Body of pancreas (tissue), 4 donors: ENCODE results near the gene TMEM184A.

Source experiments
- POLR2A ChIP-seq, 3 donors: fragments of 450-650 bp; IDR thresholded peaks; one replicate each; pipeline ENCODE4 v1.6.1; 2016; ENCODE audit warnings: antibody characterized with exemption in 3 of 3, mild to moderate bottlenecking in 2 of 3
- TF ChIP-seq, protein P1 (sequence below), 7 experiments: fragments of 450-650 bp in 4 of 7; fragments of 200-600 bp in 3 of 7; sonication (generic) in 3 of 7; IDR thresholded peaks; one replicate each; pipeline ENCODE4 v1.5.1; 2016 to 2019; ENCODE audit warnings: antibody characterized with exemption in 7 of 7

DNA sequence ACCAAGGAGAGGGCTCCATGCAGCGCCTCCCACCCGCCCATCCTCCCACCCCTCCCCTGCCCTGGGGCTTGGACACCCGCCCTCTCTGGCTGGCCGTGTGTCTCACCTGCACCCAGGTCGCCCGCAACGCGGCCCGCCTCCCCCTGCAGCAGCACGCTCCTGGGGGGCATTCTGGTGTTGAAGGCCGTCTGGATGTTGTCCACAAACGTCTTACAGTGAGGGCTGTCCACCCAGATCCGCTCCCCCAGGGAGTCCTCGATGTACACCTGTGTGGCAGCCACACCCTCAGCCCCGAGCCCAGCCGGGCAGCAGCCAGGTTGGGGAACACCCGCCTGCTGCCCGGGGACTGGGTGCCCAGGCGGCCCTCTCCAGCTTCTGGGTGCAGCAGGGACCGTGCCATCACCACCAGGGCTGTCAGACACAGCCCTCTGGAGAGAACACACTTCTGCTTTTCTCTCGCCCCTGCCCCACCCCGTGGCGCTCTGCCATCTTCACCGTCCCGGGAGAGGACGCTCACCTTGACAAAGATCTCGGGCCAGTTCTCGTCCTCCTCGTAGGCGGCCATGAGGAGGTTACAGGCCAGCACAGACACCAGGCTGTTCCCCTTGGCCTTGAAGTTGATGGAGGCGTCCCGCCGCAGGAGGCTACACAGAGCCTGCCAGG lies 56.5 kb downstream of the TMEM184A start:
- TF ChIP-seq, protein P1, sequence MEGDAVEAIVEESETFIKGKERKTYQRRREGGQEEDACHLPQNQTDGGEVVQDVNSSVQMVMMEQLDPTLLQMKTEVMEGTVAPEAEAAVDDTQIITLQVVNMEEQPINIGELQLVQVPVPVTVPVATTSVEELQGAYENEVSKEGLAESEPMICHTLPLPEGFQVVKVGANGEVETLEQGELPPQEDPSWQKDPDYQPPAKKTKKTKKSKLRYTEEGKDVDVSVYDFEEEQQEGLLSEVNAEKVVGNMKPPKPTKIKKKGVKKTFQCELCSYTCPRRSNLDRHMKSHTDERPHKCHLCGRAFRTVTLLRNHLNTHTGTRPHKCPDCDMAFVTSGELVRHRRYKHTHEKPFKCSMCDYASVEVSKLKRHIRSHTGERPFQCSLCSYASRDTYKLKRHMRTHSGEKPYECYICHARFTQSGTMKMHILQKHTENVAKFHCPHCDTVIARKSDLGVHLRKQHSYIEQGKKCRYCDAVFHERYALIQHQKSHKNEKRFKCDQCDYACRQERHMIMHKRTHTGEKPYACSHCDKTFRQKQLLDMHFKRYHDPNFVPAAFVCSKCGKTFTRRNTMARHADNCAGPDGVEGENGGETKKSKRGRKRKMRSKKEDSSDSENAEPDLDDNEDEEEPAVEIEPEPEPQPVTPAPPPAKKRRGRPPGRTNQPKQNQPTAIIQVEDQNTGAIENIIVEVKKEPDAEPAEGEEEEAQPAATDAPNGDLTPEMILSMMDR (IDR thresholded peaks at IDR 0.05): no peak
- no peak for TF ChIP-seq POLR2A (IDR thresholded peaks at IDR 0.05)
